PFSK-1 (cell line): Measurements from ENCODE around the gene ID1.
A peak's percentile ranks its signal among the peaks of the same experiment; 100 is the strongest.

Experiments
- FOXP2 ChIP-seq: optimal IDR thresholded peaks from 2 replicates; pipeline ENCODE3; 2011; ENCODE audit warnings: borderline replicate concordance, control low read depth, inconsistent platforms; ENCODE audit not compliant: insufficient read depth; ENCODE audit errors: extremely low read length, extremely low read depth
- POLR2AphosphoS5 ChIP-seq: IDR thresholded peaks from 2 replicates; pipeline ENCODE4 v1.6.1; 2012; ENCODE audit warnings: low read depth, mild to moderate bottlenecking, control low read depth, low read length, moderate library complexity
- REST ChIP-seq, 2 experiments: IDR thresholded peaks; 2 replicates each; pipeline versions ENCODE4 v1.6.1 to v1.8.0; 2011 to 2012; ENCODE audit warnings: low read depth in 2 of 2, low read length in 2 of 2, control low read depth in 1 of 2, inconsistent platforms in 1 of 2, mild to moderate bottlenecking in 1 of 2, moderate library complexity in 1 of 2; ENCODE audit not compliant: insufficient read depth in 1 of 2
- SIN3A ChIP-seq: IDR thresholded peaks from 2 replicates; pipeline ENCODE4 v1.6.1; 2012; ENCODE audit warnings: mild to moderate bottlenecking, low read length, moderate library complexity, borderline replicate concordance; ENCODE audit not compliant: insufficient read depth
- TAF1 ChIP-seq: IDR thresholded peaks from 2 replicates; pipeline ENCODE4 v1.6.1; 2012; ENCODE audit warnings: low read length, control low read depth, borderline replicate concordance; ENCODE audit not compliant: insufficient read depth

The ID1 gene

DNA sequence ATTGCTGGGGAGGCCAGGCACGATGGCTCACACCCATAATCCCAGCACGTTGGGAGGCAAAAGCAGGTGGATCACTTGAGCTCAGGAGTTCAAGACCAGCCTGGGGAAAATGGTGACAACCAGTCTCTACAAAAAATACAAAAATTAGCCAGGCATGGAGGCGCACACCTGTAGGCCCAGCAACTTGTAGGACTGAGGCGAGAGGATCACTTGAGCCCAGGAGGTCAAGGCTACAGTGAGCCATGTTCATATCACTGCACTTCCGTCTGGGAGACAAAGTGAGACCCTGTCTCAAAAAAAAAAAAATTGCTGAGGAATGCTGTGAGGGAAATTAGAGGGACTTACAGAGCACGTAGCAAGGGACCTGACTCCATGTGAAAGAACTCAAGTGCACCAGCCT, 40.8 kb upstream of the ID1 start:
- TF ChIP-seq POLR2AphosphoS5 (no peak; the same call in 1 of the 2 replicates), SIN3A (no peak), FOXP2 (no peak), TAF1 (no peak), REST (IDR thresholded peaks at IDR 0.05; ENCODE audit: insufficient read depth in 1 of 2, low read depth in 2 of 2, low read length in 2 of 2) (no peak)

- TF ChIP-seq POLR2AphosphoS5, result peak; percentile 32
- TF ChIP-seq TAF1, result no peak
- no peak for TF ChIP-seq FOXP2
- TF ChIP-seq REST (IDR thresholded peaks at IDR 0.05; ENCODE audit: insufficient read depth in 1 of 2, low read depth in 2 of 2, low read length in 2 of 2), result no peak
- no peak for TF ChIP-seq SIN3A
These were observed 39.3 kb upstream of the ID1 start for GRCh38 chr20:31565699-31566318.

DNA sequence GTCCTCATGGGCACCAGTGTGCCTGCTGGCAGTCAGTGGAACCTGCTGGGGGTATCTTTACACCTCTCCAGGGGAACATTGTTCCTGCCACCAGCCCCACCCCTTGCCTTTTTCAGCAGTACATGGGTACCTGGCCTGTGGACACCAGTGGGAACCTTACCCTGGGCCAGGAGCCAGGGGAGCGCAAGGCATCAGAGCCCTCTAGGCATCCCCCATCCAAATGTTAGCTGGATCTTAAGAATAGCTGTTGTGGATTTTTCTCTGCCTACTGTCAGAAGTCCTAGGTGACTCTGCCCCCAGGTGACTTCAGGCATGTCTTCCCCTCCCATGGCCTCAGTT, 38.8 kb upstream of the ID1 start:
- TF ChIP-seq REST (IDR thresholded peaks at IDR 0.05; ENCODE audit: insufficient read depth in 1 of 2, low read depth in 2 of 2, low read length in 2 of 2) (no peak), POLR2AphosphoS5 (0 out of 2 replicates have a peak, but pooled peaks have one; percentile 12), TAF1 (no peak), SIN3A (no peak), FOXP2 (no peak)

- no peak for TF ChIP-seq TAF1
- peak; percentile 14; the same call in 1 of the 2 replicates for TF ChIP-seq POLR2AphosphoS5
These were observed 38.3 kb upstream of the ID1 start for GRCh38 chr20:31566658-31567379.

GRCh38 chr20:31567380-31567720, 37.7 kb upstream of the ID1 start:
- TF ChIP-seq POLR2AphosphoS5 (no peak), FOXP2 (no peak), TAF1 (no peak), SIN3A (no peak), REST (IDR thresholded peaks at IDR 0.05; ENCODE audit: insufficient read depth in 1 of 2, low read depth in 2 of 2, low read length in 2 of 2) (no peak)
